Activated naive CD4-positive, alpha-beta T cell (primary cell): ENCODE results near the gene SLC38A8.

ENCODE experiments used
- DNase-seq, 4 experiments: peaks; one replicate each; lab custom pipeline; 2025; lab: John Stamatoyannopoulos, UW

The SLC38A8 gene

GRCh38 chr16:84068783-84069462, 26.3 kb upstream of the SLC38A8 start:
- DNase-seq = no peak

- no peak for DNase-seq
These were observed 25.4 kb upstream of the SLC38A8 start for GRCh38 chr16:84068041-84068440.

- DNase-seq = no peak
These were observed 25.0 kb upstream of the SLC38A8 start for GRCh38 chr16:84067640-84068039.

GRCh38 chr16:84065536-84066132, 23.0 kb upstream of the SLC38A8 start:
- no peak for DNase-seq

- no peak for DNase-seq
These were observed 21.4 kb upstream of the SLC38A8 start for GRCh38 chr16:84063980-84064379.

- peak; percentile 19 to 51 (median 40) for DNase-seq
These were observed 20.4 kb upstream of the SLC38A8 start for GRCh38 chr16:84062734-84063640.

GRCh38 chr16:84061236-84061819, 18.7 kb upstream of the SLC38A8 start:
- DNase-seq = no peak

GRCh38 chr16:84059946-84060901, 17.6 kb upstream of the SLC38A8 start:
- no peak for DNase-seq

GRCh38 chr16:84059111-84059510, 16.5 kb upstream of the SLC38A8 start:
- no peak for DNase-seq

GRCh38 chr16:84058664-84059063, 16.1 kb upstream of the SLC38A8 start:
- no peak for DNase-seq

- DNase-seq = no peak
These were observed 15.6 kb upstream of the SLC38A8 start for GRCh38 chr16:84058211-84058610.

GRCh38 chr16:84056933-84057332, 14.3 kb upstream of the SLC38A8 start:
- DNase-seq = no peak

- DNase-seq = no peak
These were observed 13.4 kb upstream of the SLC38A8 start for GRCh38 chr16:84055801-84056634.

GRCh38 chr16:84055366-84055765, 12.8 kb upstream of the SLC38A8 start:
- no peak for DNase-seq

- DNase-seq = no peak
These were observed 12.3 kb upstream of the SLC38A8 start for GRCh38 chr16:84054916-84055315.

- no peak for DNase-seq
These were observed 11.7 kb upstream of the SLC38A8 start for GRCh38 chr16:84054271-84054670.

GRCh38 chr16:84053237-84053636, 10.6 kb upstream of the SLC38A8 start:
- no peak for DNase-seq

GRCh38 chr16:84052071-84052622, 9.6 kb upstream of the SLC38A8 start:
- no peak for DNase-seq

- DNase-seq = no peak
These were observed 7.7 kb upstream of the SLC38A8 start for GRCh38 chr16:84050316-84050715.
